Measurements from ENCODE around the gene RBM23. TPM values are rescaled to one million over a fixed set of nuclear protein-coding genes. Genes with fewer than 3 reads are reported as not detected.

The RBM23 gene
- total RNA-seq, 1 donor from 2014 or later: 52.4 TPM

- DNase-seq (ENCODE audit: low spot score): peak; percentile 48
- no peak for TF ChIP-seq CTCF (IDR thresholded peaks at IDR 0.05; ENCODE audit: unreplicated experiment)
Measured at GRCh38 chr14:22850944-22851764, 67.8 kb downstream of the RBM23 start.

GRCh38 chr14:22849212-22849819 is 69.6 kb downstream of the RBM23 start:
- H3K9me3 Mint-ChIP-seq (ENCODE audit: unreplicated experiment): no peaks in the 10 kb centered on the region
- peaks cover 19% of the 10 kb centered on the region for H3K36me3 Mint-ChIP-seq (ENCODE audit: low read depth, unreplicated experiment)
- H3K27ac Mint-ChIP-seq (ENCODE audit: unreplicated experiment): no peak overlapping the region
- H3K4me1 Mint-ChIP-seq (ENCODE audit: unreplicated experiment): peaks cover 42% of the 10 kb centered on the region
- peaks cover 16% of the 10 kb centered on the region for H3K27me3 Mint-ChIP-seq (ENCODE audit: unreplicated experiment)
- no peak for TF ChIP-seq CTCF (IDR thresholded peaks at IDR 0.05; ENCODE audit: unreplicated experiment)
- no peak overlapping the region for H3K4me3 Mint-ChIP-seq (ENCODE audit: unreplicated experiment)
- no peak for DNase-seq (ENCODE audit: low spot score)

More at GRCh38 chr14:22850944-22851764, 67.8 kb downstream of the RBM23 start:
- H3K4me3 Mint-ChIP-seq (ENCODE audit: unreplicated experiment): no peak overlapping the region
- peak overlapping the region; percentile 89 for H3K27ac Mint-ChIP-seq (ENCODE audit: unreplicated experiment)
- H3K4me1 Mint-ChIP-seq (ENCODE audit: unreplicated experiment): peaks cover 34% of the 10 kb centered on the region
- H3K36me3 Mint-ChIP-seq (ENCODE audit: low read depth, unreplicated experiment): peaks cover 3% of the 10 kb centered on the region
- peaks cover 10% of the 10 kb centered on the region for H3K27me3 Mint-ChIP-seq (ENCODE audit: unreplicated experiment)
- H3K9me3 Mint-ChIP-seq (ENCODE audit: unreplicated experiment): no peaks in the 10 kb centered on the region

GRCh38 chr14:22848351-22849164 is 70.4 kb downstream of the RBM23 start:
- Mint-ChIP-seq H3K27ac (ENCODE audit: unreplicated experiment) (peak overlapping the region; percentile 75), H3K36me3 (ENCODE audit: low read depth, unreplicated experiment) (peaks cover 26% of the 10 kb centered on the region), H3K4me1 (ENCODE audit: unreplicated experiment) (peaks cover 43% of the 10 kb centered on the region), H3K9me3 (ENCODE audit: unreplicated experiment) (no peaks in the 10 kb centered on the region), H3K4me3 (ENCODE audit: unreplicated experiment) (no peak overlapping the region), H3K27me3 (ENCODE audit: unreplicated experiment) (peaks cover 16% of the 10 kb centered on the region)
- no peak for DNase-seq (ENCODE audit: low spot score)
- TF ChIP-seq CTCF (IDR thresholded peaks at IDR 0.05; ENCODE audit: unreplicated experiment): no peak

GRCh38 chr14:22847661-22848341 is 71.1 kb downstream of the RBM23 start:
- Mint-ChIP-seq H3K4me1 (ENCODE audit: unreplicated experiment) (peaks cover 48% of the 10 kb centered on the region), H3K36me3 (ENCODE audit: low read depth, unreplicated experiment) (peaks cover 34% of the 10 kb centered on the region)

More at GRCh38 chr14:22847661-22848341, 71.1 kb downstream of the RBM23 start:
- H3K27me3 Mint-ChIP-seq (ENCODE audit: unreplicated experiment): peaks cover 16% of the 10 kb centered on the region
- peak overlapping the region; percentile 82 for H3K27ac Mint-ChIP-seq (ENCODE audit: unreplicated experiment)
- no peak for TF ChIP-seq CTCF (IDR thresholded peaks at IDR 0.05; ENCODE audit: unreplicated experiment)
- no peaks in the 10 kb centered on the region for H3K9me3 Mint-ChIP-seq (ENCODE audit: unreplicated experiment)
- H3K4me3 Mint-ChIP-seq (ENCODE audit: unreplicated experiment): peak overlapping the region; percentile 37
- DNase-seq (ENCODE audit: low spot score): no peak
